Measurements from ENCODE around the gene KDM4B. TPM values are rescaled to one million over a fixed set of nuclear protein-coding genes. Genes with fewer than 3 reads are reported as not detected.
A peak's percentile ranks its signal among the peaks of the same experiment; 100 is the strongest.

KDM4B gene
- total and polyA plus RNA-seq, 9 of the 15 experiments (the other 6 are each of a cell fraction or from before 2014, with no cell fraction given): 0.21 to 29.9 (median 7.3) TPM

DNA sequence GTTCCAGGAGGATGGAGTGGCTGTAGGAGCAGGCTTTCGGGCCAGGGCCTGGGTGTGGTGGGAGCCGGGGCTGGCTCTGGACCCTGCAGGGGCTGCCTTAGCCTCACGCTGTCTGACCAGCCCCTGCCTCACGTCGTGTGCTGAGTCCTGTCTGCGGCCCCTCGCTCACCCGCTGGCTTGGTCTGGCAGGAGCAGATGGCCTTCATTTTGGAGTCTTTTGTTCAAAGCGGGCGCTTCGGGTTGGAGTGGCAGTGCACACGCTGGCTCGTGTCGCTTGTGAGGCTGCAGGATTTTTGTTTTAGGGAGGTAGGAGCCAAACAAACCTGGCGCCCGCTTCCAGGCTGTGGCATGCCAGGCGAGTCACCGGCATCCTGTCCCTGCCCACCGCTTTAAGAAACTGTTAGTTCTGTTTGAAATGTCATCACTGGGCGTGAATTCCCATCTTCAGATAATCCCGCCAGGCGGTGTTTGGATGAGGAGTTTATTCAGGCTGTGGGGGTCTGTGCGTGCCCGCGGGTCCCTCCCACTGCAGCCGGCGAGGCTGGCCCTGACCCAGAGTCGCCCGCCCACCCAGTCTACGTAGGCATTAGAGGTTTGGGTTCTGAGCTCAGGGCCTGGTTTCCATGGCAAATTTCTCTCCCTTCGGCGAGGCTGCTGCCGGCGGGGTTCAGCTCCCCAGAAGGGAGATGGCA lies 89.8 kb downstream of the KDM4B start:
- H3K9me3 ChIP-seq (replicated peaks; ENCODE audit: control insufficient read depth, insufficient read depth, low read depth, low read length): 0 out of 2 replicates have a peak, but pooled peaks cover 6% of the 10 kb centered on the region
- intact Hi-C loops (cut with micrococcal nuclease): no loop called here
- 93% methylated on average over 21 of the region's 34 CpGs for WGBS (ENCODE audit: insufficient coverage, low coverage, missing lambda C conversion rate)
- CTCF ChIA-PET (ENCODE audit: low intra/inter-chr PET ratio): no interaction called here
- no peaks in the 10 kb centered on the region for H3K9me1 ChIP-seq (ENCODE audit: control insufficient read depth, insufficient read depth, low read length)
- H3K79me2 ChIP-seq (ENCODE audit: control insufficient read depth, insufficient read depth, low read length): no peaks in the 10 kb centered on the region
- BruUV-seq (replicated peaks): no TSS peak
- no peaks in the 10 kb centered on the region for H3K27me3 ChIP-seq (ENCODE audit: control insufficient read depth in 2 of 2, insufficient read depth in 2 of 2, low read length in 2 of 2)
- TF ChIP-seq POLR2G (IDR thresholded peaks at IDR 0.05; ENCODE audit: low read depth, low read length) (peak; percentile 1; the same call in 1 of the 2 replicates), NFXL1 (CRISPR knock-in tag; IDR thresholded peaks at IDR 0.05) (no peak)
- peaks cover 0 to 12% of the 10 kb centered on the region in 2 experiments; a peak in 2 of 5 replicates for H3K4me1 ChIP-seq (replicated peaks in 1 of 2; ENCODE audit: control insufficient read depth in 2 of 2, insufficient read depth in 2 of 2, low read length in 2 of 2)
- no peak for FAIRE-seq
- H2AFZ ChIP-seq (ENCODE audit: low read depth, low read length): no peak overlapping the region
- peaks cover 17% of the 10 kb centered on the region; the same call in 2 of the 3 replicates for H3K36me3 ChIP-seq (ENCODE audit: control insufficient read depth, insufficient read depth, low read length)
- ATAC-seq: no peak
- 0 out of 2 replicates have a peak, but pooled peaks cover 7% of the 10 kb centered on the region for H4K20me1 ChIP-seq (replicated peaks; ENCODE audit: control insufficient read depth, insufficient read depth, low read length)
- in situ Hi-C loops (cut with MboI): no loop called here
- H3K9ac ChIP-seq (ENCODE audit: insufficient read depth in 1 of 2, low read depth in 2 of 2, low read length in 2 of 2): peak overlapping the region in 1 of 2 experiments; percentile 36; a peak in 1 of 4 replicates
- no peak for DNase-seq (ENCODE audit: extremely low read depth in 1 of 4, low spot score in 3 of 4)
- no peak overlapping the region for H3K4me3 ChIP-seq
- H3K4me2 ChIP-seq (ENCODE audit: insufficient read depth, low read length): no peak overlapping the region
- H3K27ac ChIP-seq (ENCODE audit: extremely low read depth, low read depth, low read length): no peak overlapping the region
- POLR2A ChIA-PET: interaction anchor here (0.6 kb wide), 1 partner anchor 45 kb away, joined by 3 read pairs; no protein-coding TSS in a partner anchor

DNA sequence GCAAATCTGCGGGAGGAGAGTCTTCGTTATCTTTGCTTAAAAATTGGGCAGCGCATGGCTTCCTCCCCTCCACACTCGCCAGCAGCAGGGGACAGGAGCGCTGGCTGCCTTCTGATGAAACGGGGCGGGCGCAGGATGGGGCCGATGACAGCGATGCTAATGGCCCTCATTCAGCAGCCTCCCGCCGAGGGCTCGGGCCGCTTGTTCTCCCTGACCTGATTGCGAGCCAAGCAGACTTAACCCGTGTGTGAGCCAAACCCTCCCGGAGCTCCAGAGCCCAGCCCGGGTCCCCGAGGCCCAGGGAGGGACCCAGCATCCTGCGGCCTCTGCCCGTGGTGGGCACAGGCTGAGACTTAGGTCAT lies 90.3 kb downstream of the KDM4B start:
- CTCF ChIA-PET (ENCODE audit: low intra/inter-chr PET ratio): no interaction called here
- BruUV-seq (replicated peaks): no TSS peak
- no peak for FAIRE-seq
- Histone ChIP-seq H2AFZ (ENCODE audit: low read depth, low read length) (no peak overlapping the region), H3K9ac (ENCODE audit: insufficient read depth in 1 of 2, low read depth in 2 of 2, low read length in 2 of 2) (no peak overlapping the region), H3K4me3 (no peak overlapping the region), H3K4me2 (ENCODE audit: insufficient read depth, low read length) (no peak overlapping the region), H3K9me3 (replicated peaks; ENCODE audit: control insufficient read depth, insufficient read depth, low read depth, low read length) (0 out of 2 replicates have a peak, but pooled peaks cover 6% of the 10 kb centered on the region), H3K4me1 (replicated peaks in 1 of 2; ENCODE audit: control insufficient read depth in 2 of 2, insufficient read depth in 2 of 2, low read length in 2 of 2) (peaks cover 0 to 12% of the 10 kb centered on the region in 2 experiments; a peak in 2 of 5 replicates), H4K20me1 (replicated peaks; ENCODE audit: control insufficient read depth, insufficient read depth, low read length) (0 out of 2 replicates have a peak, but pooled peaks cover 7% of the 10 kb centered on the region), H3K27ac (ENCODE audit: extremely low read depth, low read depth, low read length) (no peak overlapping the region), H3K27me3 (ENCODE audit: control insufficient read depth in 2 of 2, insufficient read depth in 2 of 2, low read length in 2 of 2) (no peaks in the 10 kb centered on the region), H3K79me2 (ENCODE audit: control insufficient read depth, insufficient read depth, low read length) (no peaks in the 10 kb centered on the region), H3K36me3 (ENCODE audit: control insufficient read depth, insufficient read depth, low read length) (peaks cover 17% of the 10 kb centered on the region; the same call in 2 of the 3 replicates), H3K9me1 (ENCODE audit: control insufficient read depth, insufficient read depth, low read length) (no peaks in the 10 kb centered on the region)
- TF ChIP-seq TEAD4 (IDR thresholded peaks at IDR 0.05; ENCODE audit: low read length) (no peak), TEAD4 (CRISPR knock-in tag; IDR thresholded peaks at IDR 0.05; ENCODE audit: borderline replicate concordance) (no peak), RFX1 (IDR thresholded peaks at IDR 0.05) (no peak)
- intact Hi-C loops (cut with micrococcal nuclease) (no loop called here), in situ Hi-C loops (cut with MboI) (no loop called here)
- POLR2A ChIA-PET: no interaction called here
- WGBS (ENCODE audit: insufficient coverage, low coverage, missing lambda C conversion rate): 87% methylated on average over 21 of the region's 21 CpGs
- no peak for ATAC-seq
- no peak for DNase-seq (ENCODE audit: extremely low read depth in 1 of 4, low spot score in 3 of 4)
